HG03432 (cell line): ENCODE measurements around the gene UNC93A.
"Not testable (repeated sequence)": the region's sequence is repeated elsewhere in the genome, so short reads cannot be mapped to it uniquely, and the experiment has no call there.

Source experiments
- ATAC-seq: cut with Tn5 transposase; IDR thresholded peaks from one replicate; pipeline ENCODE4 v1.9.1; 2021; ENCODE audit warnings: mild to moderate bottlenecking, moderate library complexity; ENCODE audit not compliant: unreplicated experiment

The UNC93A gene

DNA sequence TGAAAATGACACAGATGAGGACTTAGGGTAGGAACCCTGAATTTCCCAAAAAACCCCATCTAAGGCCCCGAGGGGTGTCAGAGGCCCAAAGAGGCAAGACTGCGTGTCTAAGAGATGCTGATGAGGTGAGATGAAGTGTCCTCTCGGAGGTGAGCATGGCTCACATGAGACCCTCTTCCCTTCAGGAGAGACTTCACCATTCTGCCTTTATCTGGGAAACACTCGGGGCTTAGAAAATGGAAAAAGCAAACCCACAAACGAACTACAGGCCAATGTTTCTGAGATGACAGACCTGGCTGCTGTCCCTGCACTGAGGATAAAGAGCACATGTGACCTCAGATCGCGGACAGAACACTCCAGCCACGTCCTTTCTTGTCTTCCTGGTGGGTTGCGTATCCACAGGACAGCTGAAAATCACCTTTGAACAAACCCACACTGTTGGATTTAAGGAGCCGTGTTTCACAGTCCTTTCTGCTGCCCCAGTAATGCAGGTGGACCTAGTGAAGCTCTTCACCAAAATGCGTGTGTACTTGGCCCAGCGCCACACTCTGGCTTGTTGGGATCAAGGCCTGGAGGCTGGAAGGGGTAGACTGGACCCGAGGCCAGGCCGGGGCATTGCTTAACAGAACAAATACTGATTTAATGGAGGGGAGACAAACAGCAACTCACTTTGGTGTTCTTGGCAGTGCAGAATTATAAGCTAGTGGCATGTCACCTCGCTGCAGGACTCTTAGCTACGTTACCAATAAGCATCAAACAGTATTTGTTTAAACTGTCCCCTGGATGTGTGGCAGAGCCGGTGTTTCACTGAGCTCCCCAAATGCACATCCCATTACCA lies 18.5 kb downstream of the UNC93A start:
- ATAC-seq, result not testable (repeated sequence)

DNA sequence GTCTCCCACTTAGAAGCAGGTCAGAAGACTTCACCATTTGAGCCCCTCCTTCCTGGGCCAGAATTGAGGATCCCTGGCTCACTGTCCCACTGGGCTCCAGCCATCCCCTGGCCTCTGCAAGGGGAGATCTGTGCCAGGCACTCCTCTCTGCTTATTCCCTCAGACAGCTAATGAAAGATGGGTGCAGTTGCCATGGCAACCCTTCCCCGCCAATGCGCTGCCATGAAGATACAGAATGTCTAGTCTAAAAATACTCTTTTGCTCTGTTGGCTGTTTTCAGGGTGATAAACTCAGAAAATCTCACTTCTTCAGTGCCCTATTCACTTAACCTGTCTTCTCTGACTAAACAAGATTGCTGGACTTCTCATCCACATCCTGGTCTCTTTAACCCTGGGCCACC lies 20.2 kb downstream of the UNC93A start:
- ATAC-seq, result no peak

DNA sequence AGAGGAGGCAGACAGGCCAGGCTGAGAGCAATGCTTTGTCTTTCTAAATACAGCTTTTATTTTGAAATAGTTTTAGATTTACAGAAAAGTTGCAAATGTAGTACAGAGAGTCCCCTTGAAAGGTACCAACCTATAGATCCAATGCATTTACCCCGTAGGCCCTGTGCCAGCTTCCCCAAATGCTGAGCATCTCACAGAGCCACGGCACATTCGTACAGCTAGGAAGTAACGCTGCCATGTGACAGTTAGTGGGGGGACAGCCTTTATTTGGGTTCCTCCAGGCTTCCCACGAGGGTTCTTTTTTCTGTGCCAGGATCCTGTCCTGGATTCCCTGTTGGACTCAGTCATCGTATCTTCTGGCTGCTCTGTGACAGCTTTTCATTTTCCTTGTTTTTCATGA lies 20.6 kb downstream of the UNC93A start:
- not testable (repeated sequence) for ATAC-seq

DNA sequence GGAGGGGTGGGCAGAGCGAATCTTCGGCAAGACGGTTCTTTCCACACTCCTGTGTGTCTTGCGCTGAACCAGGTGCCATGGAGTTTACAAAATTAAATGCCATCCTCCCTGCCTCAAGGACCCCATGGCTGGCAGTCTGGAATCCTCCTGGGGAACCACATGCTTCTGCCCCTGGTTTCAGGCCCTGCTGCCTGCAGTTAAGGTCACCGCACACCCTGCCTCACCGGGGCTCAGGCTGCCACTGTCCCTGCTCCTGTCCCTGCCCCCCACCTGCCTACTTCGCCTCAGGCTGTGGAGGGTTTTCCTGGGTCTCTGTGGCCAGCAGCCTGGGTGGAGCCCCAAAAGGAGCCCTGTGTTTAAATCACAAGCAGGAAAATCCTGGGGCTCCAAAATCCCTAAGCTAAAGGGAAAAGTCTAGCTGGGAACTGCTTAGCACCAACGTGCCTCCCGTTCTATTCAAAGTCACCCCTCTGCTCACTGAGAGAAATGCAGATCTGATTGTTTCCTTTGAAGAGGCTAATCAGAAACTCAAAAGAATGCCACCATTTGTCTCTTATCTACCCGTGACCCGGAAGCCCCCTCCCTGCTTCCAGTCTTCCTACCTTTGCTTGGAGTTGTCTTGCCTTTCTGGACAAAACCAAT lies 23.2 kb downstream of the UNC93A start:
- ATAC-seq, result no peak

DNA sequence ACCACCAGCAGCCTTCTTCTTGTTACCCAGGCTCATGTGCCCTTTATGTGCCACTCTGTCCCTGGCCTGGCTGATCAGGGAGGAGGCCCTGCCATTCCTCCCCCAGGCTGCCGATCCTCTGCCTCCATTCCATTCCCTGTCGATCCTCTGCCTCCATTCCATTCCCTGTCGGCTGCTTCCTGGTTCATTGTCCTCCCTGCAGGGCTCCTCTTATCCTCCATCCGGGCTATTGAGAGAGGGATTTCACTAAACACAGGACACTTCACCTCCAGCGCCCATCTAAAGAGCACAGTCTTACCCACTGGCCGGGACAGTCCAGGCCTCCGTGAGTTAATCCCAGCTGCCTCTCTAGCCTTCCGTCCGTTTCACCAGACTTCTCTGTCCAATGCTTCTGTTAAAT lies 26.1 kb downstream of the UNC93A start:
- ATAC-seq, result no peak

DNA sequence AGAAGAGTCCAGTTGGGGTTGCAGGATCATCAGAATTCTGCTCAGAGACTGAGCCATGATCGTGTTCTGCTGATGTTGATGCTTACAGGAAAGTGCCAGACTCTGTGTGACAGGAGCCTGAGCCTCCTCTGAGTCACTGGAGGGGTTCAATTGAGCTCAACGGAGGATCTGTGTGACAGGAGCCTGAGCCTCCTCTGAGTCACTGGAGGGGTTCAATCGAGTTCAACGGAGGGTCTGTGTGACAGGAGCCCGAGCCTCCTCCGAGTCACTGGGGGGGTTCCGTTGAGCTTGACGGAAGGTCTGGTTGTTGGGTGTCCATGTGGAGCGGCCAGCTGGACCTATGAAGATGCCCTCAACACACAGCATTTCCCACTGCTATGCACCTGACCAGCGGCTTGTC lies 27.2 kb downstream of the UNC93A start:
- not testable (repeated sequence) for ATAC-seq

DNA sequence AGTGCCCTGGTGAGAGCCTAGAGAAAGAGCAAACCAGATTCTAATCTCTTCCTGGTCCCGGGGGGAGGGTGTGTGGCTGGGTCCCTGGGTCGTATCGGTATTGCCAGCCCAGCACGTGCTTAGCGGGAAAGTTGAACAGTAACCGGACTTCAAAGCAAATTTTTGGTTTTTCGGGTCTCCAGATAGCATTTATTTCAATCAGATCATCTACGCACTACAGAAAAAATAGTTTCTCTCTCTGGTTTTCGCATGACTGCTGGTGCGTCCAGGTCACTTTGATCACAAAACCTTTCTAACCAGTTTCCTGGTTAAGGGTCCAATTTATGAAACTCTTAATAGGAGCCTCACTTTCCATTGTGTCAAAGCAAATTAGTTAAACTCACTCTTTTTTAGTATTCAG lies 27.7 kb downstream of the UNC93A start:
- ATAC-seq, result not testable (repeated sequence)

DNA sequence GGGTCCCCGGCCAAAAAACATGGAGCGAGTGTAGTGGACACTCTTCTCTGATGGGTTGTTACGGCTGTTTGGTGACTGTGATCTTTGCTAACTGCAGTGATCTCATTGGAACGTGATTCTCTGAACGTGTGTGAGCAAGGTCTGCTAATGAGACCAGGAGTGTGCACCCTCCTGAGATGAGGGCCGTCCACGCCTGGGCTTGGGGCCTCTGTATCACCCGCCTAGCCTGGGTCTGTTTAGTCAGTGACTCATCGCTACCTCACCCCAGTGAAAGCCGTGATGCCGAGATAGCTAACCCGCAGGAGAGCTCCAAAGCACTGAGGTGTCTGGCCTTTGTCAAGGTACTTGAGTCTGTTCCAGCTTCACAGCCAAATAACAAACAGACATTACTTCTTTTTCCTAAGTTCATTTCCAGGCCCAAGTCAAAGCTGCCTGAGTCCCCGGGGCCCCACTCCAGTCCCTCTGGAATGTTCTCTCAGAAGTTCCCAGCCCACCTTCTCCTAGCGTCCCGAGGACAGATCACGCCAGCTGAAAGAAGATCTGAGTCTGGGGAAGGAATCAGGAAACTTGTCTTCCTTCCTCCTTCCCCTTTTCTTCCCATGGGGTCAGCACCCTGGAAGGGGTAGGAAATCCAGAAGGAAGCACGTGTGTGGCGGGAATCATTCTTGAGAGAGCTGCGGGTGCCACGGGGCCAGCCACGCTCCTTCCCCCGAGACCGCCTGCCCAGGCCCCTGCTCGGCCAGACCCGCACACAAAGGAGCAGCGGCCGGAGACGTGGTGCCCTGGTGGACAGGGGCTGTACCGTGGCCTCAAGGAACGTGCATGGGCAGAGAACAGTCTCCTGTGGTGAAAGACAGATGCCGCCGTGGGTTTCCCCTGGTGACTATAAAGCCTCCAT lies 29.0 kb downstream of the UNC93A start:
- ATAC-seq, result not testable (repeated sequence)

DNA sequence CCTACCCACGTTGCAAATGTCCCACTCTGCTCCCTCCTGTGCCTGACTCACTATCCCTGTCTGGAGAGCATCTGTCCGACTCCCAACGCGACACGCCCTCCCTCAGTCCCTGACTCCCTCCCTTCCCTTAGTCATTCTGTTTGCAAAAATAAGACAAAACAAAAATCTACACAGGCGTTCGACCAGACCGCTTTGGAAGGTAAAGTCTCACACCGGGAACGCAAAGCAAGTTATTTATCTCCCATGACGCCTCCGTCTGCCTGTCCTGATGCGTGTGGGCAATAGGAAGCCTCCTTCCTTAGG lies 29.6 kb downstream of the UNC93A start:
- ATAC-seq, result not testable (repeated sequence)

DNA sequence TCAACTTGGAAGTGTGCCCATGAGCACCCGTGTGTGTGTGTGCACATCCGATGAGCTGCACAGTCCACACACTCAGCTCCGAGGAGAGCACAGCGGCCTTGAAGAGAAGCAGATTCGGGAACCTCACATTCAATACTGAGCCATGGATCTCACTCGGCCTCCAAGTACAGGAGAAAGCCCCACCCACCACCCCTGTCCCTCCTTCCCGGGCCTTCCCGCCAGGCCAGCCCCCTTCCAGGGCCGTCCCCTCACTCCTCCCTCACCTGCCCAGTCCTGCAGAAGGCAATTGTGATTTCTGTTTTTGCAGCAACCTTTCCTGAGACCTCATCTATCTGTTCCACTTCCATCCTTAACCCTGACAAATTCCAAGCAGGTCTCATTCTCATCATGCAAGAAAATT lies 30.1 kb downstream of the UNC93A start:
- ATAC-seq, result not testable (repeated sequence)

DNA sequence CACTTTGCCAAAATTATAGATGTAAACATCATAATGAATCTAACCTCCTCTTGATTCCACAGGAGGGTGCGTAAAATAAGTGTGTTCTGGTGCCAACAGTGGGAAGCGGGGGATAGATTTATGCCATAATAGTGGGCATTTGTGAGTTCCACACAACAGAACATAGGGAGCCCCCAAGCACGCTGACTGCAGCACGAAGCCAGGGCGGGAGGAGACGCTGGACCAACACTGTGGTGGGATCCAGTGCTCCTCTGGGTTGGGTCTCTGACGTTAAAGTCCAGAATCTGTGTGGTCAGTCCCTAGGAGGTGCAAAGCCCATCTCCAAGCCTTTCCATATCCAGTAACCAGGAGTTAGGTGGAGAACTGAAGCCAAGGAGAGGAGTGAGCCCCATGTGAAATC lies 32.0 kb downstream of the UNC93A start:
- no peak for ATAC-seq

DNA sequence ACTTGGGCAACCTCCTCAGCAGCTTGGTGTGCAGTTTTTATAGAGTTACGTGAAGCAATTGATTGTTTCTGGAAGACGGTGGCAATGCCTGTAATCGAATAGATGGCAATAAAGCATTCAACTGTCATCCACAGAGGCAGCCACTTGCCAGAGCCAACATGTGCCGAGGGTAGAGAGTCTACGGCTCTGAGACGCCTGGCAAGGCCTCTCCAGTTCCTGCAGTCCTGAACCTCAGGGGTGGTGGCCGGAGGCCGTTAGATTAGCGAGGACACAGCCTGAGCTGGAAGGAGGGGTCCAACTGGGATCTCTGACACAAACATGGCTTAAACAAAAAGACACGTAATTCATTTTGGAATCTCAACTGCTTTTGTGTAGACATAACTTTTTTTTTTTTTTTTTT lies 33.0 kb downstream of the UNC93A start:
- ATAC-seq, result no peak

DNA sequence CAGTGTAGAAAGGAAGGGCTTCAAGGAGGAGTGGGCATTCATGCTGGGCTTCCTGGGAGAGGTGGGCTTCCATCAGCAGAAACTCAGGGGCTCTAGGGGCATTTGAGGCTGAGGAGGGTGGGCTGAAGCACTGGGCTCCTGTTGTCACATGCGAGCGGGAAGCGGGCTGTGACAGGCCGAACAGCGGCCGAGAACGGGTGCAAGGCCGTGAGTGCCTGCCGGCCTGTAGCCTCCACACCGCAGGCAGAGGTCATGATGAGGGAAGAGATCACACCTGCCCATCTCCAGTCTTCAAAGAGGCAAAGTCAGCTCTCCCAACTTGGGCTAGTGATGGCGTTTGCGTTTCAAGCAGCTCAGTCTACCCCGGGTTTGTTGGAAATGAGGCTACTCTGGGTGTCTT lies 34.7 kb downstream of the UNC93A start:
- no peak for ATAC-seq

DNA sequence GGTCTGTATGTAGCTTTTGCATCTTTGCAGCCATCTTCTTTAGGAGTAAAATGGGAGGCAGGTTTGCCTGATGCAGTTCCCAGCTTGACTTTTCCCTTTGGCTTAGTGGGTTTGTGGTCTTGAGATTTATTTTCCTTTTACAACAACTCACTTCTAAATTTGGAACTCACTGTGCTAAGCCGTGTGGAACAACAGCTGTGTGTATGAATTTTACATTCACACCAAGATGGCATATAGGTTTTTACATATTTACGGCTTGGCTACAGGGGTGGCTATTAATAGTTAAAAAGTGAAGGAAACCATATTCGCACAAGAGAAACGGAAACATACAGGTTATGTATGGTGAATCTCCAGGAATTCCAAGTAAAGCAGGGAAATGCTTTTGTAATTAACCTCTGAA lies 36.3 kb downstream of the UNC93A start:
- no peak for ATAC-seq

DNA sequence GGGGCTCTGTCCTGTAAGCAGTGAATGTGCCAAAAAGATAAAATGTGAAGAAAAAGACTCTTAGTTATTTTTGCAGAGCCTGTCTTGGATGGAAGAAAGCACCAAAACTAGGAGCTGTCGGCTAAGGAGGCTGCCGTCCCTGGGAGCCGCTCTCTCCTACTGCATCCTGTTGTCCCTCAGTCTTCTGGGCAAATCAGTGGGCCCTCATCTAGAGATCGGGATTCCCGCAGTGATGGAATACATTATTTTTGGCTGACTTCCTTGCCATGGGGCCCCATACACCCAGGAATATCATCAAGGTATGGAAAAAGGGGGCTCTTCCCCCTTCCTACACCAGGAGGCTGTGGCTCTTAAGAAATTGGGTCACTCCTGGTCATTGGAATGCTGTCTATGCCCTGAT lies 37.0 kb downstream of the UNC93A start:
- ATAC-seq, result no peak

DNA sequence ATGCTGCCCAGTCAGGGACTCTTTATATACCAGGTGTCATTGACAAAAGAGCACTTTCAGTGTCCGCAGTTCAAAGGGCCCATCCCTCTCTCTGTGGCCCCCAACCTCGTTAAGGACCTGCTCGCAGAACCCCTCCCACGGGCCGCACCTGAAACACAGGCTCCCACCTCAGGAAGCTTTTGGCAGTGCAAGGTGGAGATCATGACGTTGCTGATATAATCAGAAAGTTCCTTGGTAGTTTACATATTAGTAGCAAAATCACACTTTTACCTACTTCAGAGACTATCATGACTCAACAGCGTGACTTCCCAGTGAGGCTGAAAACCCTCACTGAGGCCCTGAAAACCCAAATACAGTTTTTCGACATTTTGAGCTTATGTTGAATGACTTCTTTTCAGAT lies 37.9 kb downstream of the UNC93A start:
- no peak for ATAC-seq

DNA sequence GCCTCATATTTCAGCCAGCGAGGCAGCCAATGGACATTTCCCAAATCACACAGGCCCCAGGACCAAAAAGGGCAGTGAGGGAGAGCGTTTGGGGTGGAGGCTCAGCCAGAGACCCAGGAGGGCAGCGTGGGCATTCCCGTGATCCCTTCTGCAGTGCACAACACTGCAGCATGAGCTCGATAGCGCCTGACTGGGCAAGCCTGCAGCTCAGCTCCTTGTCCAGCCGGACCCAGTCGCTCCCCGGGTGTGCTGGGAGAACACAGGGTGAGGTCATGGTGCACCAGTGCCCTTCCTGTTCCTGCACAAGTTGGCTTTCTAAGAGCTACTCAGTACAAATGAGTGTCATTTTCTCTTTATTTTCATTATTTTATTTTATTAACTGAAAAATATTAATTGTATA lies 39.6 kb downstream of the UNC93A start:
- ATAC-seq, result no peak

DNA sequence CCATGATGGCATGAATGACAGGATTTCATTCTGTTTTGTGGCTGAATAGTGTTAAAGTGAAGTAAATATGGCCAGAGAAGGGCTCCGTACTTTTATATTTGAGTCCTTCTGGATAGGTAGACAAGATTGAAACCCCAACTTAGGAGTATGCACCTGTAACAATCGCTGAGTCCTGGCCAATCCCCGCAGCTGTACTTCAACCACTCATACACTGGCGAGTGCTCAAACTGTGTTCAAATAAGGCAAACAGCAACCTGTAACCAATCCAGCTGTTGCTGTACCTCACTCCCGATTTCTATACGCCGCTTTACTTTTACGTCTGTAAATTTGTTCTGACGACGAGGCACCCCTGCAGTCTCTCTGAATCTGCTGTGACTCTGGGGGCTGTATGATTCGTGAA lies 40.5 kb downstream of the UNC93A start:
- ATAC-seq, result no peak

DNA sequence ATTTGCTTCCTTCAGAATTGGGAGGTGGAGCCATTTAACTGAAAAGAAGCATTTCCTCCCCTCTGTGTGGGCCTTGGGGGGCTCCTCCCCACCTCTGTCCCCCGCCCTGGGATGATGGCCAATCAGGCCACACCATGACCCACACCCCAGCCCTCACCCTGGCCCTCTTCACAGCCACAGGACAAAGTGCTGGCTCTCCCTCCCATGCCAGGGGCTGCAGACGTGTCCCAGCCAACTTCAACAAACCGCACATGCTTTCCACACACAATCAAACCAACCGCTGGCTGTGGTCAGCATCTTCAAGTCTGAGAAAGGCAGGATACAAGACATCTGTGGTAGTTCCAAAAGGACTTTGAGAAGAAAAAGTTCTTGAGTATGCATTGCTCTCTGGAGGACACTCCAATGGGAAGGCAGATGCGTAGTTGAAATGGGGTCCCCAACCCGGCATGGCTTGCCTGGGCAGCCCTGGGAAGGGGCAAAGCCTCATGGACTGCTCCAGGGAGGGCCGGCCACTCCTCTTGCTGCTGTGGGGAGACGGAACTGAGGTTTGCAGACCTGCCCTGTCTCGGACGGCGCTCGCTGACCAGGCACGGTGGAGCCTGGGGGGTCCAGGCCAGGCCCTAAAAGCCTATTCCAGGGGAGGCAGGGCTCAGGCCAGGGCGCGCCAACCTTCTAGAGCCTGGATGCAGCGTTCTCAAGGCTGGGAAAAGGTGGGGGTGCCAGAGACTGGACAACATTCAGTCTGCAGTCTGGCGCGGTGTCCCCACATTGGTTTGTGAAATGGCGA lies 45.9 kb downstream of the UNC93A start:
- ATAC-seq, result no peak

DNA sequence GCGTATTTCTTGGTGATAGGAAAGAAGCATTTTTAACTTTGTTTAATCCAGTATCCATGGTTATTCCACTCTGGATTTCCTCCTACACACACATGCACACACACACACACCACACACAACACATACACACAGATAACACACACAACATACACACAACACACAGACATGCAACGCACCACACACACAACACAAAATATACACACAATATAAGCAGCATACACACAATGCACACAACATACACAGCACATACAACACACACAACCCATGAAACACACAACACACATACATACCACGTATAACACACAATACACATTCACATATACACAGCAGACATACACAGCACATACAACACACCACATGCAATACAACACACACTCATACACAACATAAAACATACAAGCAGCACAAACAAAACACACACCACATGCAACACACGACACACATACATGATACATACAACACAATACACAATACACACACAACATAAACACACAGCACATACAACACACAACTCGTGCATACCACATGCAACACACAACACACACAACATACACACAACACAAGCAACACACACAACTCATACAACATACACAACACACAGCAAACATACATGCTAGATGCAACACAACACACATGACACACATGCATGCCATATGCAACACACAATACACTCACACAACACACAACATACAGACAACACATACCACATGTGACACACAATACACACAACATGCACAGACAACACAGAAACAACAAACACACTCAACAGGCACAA lies 46.7 kb downstream of the UNC93A start:
- ATAC-seq, result no peak
